ENCODE measurements around the gene S100A4.
A peak's percentile ranks its signal among the peaks of the same experiment; 100 is the strongest.
"Not testable (repeated sequence)": the region's sequence is repeated elsewhere in the genome, so short reads cannot be mapped to it uniquely, and the experiment has no call there.

The S100A4 gene

DNA sequence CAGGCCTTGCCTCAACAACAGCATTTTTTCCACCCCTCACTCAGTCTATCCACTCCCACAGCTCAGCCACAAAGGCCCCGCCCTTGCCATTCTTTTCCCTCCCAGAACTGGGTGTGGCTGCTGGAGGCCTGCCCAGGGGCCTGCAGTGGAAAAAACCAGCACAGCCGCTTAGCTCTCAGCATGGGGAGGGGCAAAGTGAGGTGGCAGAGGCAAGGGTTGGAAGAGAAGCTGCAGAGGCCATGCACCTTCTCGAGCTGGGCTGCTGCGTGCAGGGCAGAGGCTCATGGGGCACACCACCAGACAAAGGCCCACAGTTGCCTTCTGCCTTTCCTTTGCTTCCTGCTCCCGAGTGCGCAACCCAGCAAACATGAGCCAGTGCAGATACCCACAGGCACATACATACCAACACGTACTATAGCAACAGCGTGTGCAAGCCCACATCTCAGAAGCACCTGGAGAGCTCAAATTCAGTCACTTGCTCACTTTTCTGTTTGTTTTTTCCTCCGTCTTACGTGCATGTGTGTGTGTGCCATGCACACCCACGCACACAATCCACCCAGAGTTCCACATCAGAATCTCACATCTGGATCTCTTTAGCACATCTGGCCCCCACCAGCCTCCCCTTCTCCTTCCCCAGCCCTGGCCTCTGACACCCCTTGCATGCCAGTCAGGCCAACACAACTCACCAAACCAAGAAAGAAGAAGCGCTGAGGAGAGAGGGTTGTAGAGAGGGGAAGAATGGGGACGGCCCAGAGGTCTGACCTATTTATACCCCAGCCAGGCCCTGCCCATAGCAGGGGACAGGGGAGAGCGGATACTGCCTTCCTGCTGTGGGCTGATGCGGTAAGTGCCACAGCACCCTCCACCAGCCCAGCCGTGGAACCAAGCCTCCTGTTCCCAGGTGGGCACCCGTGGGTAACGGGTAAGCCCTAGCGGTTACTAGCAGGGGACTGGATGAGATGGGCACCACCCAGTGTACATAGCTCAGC is at the start of gene S100A4:
S100A4 (minus strand) TSS at position 740 of the 989 bp plus-strand sequence. CDS start 1,012 bp downstream, outside the sequence.
- DNase-seq (ENCODE audit: low read depth), result peak; percentile 96

DNA sequence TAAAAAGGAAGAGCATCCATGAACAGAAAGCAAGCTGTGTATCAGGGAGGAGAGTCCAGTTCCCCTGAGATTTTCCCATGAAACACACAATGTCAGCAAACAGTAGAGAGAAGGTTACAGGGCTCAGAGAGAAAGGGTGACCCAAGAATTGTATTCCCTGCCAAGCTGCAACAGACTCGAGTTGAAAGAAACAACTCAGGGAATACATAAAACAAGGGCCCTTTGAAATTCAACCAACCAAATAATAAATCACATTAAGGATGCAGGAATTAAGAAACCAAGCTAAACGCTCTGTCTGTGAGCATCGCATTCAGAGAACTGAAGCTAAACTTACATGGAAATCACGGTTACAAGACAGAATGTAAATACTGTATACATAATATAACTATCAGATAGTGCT is 47.1 kb upstream of the S100A4 start:
- no peak for DNase-seq (ENCODE audit: low read depth)

DNA sequence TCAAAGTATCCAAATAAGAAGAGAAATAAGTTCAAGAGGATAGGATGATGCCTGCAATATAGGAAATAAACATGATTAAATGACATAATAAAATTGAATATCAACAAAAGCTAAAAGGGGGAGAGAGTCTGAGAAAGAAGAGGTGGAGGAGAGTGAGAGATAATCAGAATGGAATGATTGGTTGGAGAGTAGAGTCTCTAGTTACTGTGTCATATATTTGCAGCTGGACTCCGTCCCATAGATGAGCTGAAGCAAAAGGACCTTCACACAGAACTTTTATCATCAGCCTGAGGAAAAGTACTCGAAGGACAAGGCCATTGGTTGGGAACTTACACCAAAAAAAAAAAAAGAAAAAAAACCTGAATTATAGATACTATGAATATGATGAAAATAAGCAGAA is 42.9 kb upstream of the S100A4 start:
- DNase-seq (ENCODE audit: low read depth), result no peak

DNA sequence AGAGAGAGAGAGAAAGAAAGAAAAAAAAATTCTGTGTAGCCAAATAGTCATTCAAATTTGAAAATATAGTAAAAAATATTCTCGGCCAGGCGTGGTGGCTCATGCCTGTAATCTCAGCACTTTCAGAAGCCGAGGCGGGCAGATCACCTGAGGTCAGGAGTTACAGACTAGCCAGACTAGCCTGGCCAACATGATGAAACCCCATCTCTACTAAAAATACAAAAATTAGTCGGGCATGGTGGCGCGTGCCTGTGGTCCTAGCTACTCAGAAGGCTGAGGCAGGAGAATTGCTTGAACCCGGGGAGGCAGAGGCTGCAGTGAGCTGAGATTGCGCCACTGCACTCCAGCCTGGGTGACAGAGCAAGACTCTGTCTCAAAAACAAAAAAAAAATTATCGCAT is 42.4 kb upstream of the S100A4 start:
- not testable (repeated sequence) for DNase-seq (ENCODE audit: low read depth)

DNA sequence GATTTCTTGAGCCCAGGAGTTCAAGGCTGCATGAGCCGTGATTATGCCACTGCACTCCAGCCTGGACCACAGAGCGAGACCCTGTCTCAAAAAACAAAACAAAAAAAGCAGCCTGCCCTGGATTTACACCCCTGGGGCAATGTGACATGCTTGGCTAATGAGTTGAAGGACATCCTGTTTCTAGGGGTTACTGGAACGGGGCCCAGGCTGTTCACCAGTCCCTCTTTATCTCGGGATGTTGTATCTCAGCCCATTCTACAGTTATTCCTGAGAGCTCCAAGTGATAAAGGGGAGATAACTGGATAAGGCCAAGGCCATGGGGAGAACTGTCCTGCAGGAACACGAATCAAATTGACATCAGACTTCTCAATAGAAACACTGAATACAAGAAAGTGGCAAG is 41.7 kb upstream of the S100A4 start:
- DNase-seq (ENCODE audit: low read depth), result peak; percentile 77

DNA sequence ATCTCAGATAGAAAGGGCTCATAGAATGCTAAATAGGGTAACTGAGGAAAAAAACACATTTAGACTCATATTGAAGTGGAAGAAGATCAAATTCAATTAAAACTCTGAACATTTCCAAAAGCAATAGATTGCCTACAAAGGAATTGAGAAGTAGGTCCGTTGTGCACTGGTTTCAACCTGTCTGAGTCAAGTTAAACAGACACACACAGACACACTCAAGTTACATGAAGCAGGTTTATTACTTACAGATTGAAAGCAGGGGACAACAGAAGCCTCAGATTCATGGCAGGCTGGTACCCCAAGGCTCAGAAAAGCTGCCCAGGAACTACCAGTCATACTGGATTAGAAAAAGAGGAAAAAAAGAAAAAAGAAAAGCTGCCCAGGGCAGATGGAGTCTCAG is 40.7 kb upstream of the S100A4 start:
- no peak for DNase-seq (ENCODE audit: low read depth)

DNA sequence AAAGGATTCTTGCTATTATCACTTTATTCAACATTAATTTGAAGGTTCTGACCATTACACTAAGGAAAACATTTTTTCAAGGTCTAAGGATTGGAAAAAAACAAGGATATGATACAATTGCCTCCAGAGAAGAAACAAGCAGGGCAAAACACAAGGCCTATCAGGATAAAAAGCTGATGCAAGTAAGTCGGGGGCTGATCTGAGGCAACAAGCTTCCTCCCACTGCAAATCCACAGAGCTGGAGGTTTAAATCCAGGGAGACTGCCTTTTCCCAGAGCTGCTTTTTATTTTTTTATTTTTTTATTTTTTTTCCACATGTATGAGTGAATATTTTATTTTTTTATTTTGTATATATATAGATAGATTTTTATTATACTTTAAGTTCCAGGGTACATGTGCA is 39.4 kb upstream of the S100A4 start:
- no peak for DNase-seq (ENCODE audit: low read depth)

DNA sequence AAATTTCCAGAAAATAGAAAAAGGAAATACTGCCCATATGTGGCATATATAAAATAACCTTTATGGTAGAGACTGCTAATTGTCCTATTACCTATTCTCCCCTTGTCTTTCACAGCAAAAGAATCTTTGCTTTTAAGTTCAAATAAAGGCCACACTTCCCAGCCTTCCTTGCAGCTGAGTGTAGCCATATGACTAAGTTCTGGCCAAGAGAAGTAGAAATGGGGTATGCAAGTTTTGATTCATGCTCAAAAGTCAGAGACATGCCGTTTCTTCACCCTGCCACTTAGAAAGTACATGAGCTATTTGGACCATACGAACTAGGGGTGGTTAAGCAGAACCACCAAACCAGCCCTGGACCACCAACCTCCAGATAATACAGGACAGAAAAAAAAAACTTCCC is 38.4 kb upstream of the S100A4 start:
- peak; percentile 39 for DNase-seq (ENCODE audit: low read depth)

DNA sequence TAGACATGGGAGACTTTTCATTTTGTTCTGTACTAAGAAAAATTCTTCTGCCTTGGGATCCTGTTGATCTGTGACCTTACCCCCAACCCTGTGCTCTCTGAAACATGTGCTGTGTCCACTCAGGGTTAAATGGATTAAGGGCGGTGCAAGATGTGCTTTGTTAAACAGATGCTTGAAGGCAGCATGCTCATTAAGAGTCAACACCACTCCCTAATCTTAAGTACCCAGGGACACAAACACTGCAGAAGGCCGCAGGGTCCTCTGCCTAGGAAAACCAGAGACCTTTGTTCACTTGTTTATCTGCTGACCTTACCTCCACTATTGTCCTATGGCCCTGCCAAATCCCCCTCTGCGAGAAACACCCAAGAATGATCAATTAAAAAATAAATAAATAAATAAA is 37.9 kb upstream of the S100A4 start:
- DNase-seq (ENCODE audit: low read depth), result not testable (repeated sequence)

DNA sequence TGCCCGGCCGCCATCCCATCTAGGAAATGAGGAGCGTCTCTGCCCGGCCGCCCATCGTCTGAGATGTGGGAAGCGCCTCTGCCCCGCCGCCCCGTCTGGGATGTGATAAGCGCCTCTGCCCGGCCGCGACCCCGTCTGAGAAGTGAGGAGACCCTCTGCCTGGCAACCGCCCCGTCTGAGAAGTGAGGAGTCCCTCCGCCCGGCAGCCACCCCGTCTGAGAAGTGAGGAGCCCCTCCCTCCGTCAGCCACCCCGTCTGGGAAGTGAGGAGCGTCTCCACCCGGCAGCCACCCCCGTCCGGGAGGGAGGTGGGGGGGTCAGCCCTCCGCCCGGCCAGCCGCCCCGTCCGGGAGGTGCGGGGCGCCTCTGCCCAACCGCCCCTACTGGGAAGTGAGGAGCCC is 37.2 kb upstream of the S100A4 start:
- DNase-seq (ENCODE audit: low read depth), result not testable (repeated sequence)

DNA sequence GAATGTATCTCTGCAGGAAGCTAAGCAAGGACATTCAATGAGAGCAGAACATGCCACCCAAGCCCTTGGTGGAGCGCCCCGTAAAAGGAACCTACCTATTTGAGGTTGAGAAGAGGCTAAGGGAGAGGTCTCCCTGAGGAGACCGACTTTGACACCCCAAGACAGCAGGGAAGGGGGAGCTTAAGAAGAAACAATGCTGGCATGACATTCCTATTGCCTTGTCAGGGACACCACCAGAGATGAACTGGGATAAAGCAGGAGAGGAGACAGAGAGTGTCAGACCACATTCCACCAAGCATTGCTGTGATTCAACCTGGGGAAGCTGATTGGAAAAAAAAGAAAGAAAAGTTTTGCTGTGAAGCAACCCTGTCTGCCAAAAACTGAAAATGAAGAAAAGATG is 33.3 kb upstream of the S100A4 start:
- peak; percentile 71 for DNase-seq (ENCODE audit: low read depth)

DNA sequence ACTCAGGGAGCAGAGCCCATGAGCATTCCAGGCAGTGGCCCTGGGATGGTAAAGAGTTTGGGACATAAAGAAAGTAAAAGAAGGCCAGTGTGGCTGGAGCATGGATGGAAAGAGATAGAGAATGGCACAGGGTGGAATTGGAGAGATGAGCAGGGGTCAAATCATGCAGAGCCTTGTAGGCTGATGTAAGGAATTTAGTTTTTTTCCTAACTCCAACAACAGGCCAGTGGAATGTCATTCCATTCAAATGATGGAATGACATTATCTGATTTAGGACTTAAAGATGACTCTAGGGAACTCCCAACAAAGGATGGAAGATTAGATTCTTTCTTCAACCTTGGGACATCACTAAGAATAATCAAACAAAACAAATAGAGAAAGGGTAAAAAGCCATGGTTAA is 32.9 kb upstream of the S100A4 start:
- DNase-seq (ENCODE audit: low read depth), result peak; percentile 90

DNA sequence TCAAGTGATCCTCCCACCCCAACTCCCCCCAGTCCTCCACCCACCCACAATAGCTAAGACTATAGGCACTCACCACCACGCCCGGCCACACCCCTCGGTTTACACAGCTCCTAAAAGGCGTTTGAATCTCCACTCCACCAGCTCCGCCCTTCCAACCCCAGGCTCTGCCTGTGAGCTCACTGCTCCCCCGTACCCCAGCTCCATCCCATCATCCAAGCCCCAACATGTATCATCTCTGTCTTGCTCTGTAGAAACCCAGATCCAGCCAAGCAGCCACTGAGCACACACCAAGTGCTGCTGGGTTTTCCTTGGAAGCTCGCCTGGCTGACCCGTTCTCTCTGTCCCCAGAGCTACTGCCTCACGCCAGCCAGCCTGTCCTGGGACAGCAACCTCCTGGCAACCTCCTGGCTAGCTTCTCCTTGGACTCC is 32.0 kb upstream of the S100A4 start:
- DNase-seq (ENCODE audit: low read depth), result no peak

DNA sequence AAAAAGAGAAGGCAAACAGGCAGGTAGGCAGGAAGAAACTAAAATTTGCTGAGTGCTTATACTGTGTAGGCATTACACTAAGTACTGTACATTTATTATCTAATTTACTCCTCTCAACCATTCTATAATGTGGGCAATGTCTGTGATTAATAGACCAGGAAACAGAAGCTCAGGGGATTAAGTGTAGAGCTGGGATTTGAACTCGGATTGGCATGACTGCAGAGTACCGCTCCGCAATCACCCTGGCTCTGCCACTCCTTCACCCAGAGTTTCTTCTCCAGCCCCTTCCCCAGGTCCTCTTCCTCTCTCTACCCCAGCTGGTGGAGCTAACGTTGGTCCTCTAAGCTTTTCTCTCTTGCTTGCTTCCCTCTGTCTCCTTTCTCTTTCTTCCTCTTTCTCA is 31.5 kb upstream of the S100A4 start:
- DNase-seq (ENCODE audit: low read depth), result no peak

DNA sequence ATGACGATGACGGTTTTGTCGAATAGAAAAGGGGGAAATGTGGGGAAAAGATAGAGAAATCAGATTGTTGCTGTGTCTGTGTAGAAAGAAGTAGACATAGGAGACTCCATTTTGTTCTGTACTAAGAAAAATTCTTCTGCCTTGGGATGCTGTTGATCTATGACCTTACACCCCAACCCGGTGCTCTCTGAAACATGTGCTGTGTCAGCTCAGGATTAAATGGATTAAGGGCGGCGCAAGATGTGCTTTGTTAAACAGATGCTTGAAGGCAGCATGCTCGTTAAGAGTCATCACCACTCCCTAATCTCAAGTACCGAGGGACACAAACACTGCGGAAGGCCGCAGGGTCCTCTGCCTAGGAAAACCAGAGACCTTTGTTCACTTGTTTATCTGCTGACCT is 29.9 kb upstream of the S100A4 start:
- not testable (repeated sequence) for DNase-seq (ENCODE audit: low read depth)

DNA sequence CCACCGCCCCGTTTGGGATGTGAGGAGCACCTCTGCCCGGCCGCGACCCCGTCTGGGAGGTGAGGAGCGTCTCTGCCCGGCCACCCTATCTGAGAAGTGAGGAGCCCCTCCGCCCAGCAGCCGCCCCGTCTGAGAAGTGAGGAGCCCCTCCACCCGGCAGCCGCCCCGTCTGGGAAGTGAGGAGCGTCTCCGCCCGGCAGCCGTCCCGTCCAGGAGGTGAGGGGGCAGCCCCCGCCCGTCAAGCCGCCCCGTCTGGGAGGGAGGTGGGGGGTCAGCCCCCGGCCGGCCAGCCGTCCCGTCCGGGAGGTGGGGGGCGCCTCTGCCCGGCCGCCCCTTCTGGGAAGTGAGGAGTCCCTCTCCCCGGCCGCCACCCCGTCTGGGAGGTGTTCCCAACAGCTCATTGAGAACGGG is 29.5 kb upstream of the S100A4 start:
- DNase-seq (ENCODE audit: low read depth), result not testable (repeated sequence)

DNA sequence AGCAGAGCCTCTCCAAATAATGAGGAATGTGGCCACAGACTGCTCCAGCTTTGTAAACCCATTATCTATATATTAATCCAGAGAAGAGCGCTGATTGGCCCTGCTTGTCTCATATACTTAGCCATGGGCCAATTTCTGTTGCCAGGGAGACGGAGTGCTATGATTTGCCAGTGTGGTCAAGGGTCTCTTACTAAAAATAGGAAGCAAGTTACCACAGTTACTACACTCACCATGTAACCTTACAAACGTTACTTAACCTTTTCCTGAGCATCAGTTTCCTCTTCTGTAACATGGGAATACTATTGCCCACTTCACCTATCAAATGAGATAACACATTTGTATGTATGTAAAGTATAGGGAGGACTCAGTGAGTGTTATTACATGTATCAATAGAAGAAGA is 27.7 kb upstream of the S100A4 start:
- no peak for DNase-seq (ENCODE audit: low read depth)

DNA sequence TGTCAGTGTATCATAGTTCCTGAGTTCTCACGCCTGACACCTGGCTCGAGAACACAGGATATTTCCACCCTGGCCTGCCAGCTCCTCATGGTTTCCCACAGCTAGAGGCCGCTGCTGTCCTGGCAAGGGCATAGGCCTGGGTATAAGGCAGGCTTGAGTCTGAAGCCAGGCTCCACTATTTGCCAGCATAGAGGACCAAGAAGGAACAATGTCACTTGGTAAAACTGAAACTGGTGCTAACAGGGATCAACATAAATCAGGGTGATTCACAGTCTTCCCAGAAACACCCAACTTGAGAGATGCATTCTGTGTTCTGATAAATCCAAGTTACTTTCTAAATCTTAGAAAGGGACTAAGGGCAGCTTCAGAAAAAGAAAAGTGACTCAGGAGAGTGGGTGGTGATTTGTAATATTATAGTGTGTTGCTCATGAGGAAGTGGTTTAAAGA is 27.0 kb upstream of the S100A4 start:
- peak; percentile 87 for DNase-seq (ENCODE audit: low read depth)

DNA sequence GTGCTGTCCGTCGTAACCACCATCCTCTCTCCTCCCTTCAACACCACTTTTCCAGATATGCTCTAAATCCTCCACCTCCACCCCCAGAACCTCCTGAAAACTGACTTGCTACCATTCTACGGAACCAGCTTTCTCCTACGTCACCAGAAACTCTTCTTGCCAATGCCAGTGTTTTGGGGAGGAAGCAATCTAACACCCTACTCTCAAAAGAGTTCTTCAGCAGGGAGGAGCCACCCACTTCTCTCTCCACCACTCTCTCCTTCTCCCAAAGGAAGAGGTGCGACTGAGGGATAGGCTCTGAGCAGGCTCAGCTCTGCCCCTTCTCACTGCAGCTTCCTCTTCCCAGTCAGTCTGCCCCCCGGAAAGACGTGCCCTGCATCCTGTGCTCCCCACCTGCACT is 26.1 kb upstream of the S100A4 start:
- DNase-seq (ENCODE audit: low read depth), result no peak

DNA sequence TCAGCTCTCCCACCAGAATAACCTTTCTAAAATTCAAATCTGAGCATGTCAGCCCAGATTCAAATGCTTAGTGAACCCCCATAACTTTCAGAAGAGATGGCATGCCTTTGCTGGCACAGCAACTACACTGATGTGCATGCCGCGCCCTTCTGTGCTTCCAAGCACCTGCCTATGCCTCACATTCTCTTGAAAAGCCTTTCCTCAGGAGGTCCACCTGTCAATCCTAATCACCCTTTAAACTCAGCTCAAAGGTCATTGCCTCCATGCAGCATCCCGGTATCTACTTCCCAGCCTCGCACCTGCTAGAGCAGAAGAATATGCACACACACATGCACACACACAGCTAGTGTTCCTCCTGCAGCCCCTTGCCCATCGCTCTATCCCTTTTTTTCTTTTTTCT is 25.3 kb upstream of the S100A4 start:
- DNase-seq (ENCODE audit: low read depth), result no peak

DNA sequence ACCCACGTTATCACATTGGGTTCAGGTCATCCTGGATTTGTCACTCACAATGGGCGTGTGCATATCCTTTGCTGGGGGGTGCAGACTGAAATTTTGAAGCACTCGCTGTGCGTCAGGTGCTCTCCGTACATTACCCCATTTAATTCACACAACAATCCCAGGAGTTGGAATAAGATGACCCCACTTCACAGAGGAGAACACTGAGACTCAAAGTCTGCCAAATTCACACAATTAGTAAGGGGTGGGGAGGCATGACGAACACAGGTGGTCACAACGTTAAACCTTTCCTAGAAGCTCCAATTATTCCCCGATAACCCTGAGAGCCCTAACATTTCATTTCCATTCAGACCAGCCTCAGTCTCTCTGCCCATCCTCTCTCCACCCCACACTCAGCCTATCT is 23.9 kb upstream of the S100A4 start:
- no peak for DNase-seq (ENCODE audit: low read depth)

DNA sequence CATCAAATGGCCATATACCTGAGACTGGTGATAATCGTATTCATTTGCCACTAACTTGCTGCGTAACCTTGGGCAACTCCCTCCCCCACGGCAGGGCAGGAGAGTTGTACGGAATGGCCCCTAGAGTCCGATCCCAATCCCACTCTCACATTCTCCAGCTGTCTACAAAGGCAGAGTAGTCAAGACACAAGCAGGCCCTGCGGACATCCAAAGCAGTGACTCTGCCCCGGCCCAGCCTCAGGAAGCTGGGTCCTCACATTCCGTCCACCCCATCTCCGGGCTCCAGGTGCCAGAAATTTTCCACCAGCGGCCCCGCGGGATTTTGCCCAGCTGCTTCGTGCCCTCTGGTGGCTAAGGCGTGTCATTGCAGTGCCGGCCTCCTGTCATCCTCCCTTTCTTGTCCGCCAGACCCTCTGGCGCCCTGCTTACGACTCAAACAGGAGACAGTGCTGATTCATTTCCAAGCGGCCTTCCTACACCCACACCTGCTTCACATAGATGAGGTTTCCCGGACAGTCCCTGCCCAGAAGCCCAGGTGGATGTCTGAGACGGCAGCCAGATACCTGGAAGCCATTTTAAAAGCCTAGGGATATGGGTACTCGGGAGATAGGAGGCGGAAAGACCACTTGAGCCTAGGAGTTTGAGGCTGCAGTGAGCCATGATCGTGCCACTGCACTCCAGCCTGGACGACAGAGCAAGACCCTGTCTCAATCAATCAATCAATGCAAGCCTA is 22.9 kb upstream of the S100A4 start:
- peak; percentile 88 for DNase-seq (ENCODE audit: low read depth)

Data from EH (cell line).